RPMI8226 (cell line): Measurements from ENCODE around the gene CCDC7.
"Not testable (repeated sequence)": the region's sequence is repeated elsewhere in the genome, so short reads cannot be mapped to it uniquely, and the experiment has no call there.

Experiments
- DNase-seq: peaks from one replicate; pipeline ENCODE4 v3.0.0-alpha.2; 2015

The CCDC7 gene

DNA sequence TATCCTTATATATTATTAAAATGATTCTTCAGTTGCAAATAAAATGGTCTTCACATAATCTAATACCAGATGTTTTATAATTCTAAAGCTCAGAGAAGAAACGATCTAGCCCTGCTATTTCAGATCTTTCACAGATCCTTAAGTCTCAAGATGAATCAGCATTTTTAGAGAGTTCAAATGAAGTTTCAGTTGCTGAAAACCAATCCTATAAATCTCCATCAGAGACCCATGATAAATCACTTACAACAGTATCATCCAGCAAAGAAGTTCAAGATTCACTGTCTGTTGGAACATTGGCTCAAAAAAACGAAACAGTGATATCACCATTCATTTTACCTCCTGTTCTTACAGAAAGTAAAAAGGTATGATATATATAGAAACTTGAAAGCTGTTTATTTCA is 137.0 kb downstream of the CCDC7 start:
- no peak for DNase-seq

DNA sequence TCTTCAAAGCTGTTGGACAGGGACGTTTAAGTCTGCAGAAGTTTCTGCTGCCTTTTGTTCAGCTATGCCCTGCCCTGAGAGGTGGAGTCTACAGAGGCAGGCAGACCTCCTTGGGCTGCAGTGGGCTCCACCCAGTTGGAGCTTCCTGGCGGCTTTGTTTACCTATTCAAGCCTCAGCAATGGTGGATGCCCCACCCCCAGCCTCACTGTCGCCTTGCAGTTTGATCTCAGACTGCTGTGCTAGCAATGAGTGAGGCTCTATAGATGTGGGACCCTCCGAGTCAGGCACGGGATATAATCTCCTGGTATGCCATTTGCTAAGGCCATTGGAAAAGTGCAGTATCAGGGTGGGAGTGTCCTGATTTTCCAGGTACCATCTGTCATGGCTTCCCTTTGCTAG is 152.1 kb downstream of the CCDC7 start:
- DNase-seq, result not testable (repeated sequence)

DNA sequence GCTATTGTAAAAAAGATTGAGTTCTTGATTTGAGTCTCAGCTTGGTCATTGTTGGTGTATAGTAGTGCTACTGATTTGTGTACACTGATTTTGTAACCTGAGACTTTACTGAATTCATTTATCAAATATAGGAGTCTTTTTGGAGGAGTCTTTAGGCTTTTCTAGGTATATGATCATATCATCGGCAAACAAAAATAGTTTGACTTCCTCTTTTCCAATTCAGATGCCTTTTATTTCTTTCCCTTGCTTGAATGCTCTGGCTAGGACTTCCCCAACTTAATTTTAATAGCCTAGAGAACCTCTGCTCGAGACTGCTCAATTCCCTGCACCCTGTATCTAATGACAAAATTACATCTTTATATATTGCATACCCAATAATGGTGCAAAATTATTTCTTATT is 154.4 kb downstream of the CCDC7 start:
- DNase-seq, result no peak

DNA sequence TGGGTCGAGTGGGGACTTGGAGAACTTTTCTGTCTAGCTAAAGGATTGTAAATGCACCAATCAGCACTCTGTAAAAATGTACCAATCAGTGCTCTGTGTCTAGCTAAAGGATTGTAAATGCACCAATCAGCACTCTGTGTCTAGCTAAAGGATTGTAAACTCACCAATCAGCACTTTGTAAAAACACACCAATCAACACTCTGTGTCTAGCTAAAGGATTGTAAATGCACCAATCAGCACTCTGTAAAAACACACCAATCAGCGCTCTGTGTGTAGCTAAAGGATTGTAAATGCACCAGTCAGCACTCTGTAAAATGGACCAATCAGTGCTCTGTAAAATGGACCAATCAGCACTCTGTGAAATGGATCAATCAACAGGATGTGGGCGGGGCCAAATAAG is 155.6 kb downstream of the CCDC7 start:
- not testable (repeated sequence) for DNase-seq

GRCh38 chr10:32605787-32606186 is 159.8 kb downstream of the CCDC7 start:
- no peak for DNase-seq

DNA sequence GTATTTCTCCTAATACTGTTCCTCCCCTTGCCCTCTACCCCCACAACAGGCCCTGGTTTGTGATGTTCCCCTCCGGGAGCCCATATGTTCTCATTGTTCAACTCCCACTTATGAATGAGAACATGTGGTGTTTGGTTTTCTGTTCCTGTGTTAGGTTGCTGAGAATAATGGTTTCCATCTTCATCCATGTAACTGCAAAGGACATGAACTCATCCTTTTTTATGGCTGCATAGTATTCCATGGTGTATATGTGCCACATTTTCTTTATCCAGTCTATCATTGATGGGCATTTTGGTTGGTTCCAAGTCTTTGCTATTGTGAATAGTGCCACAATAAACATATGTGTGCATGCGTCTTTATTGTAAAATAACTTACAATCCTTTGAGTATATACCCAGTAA is 164.6 kb downstream of the CCDC7 start:
- not testable (repeated sequence) for DNase-seq

- no peak for DNase-seq
These were observed 170.5 kb downstream of the CCDC7 start for GRCh38 chr10:32616438-32616837.

DNA sequence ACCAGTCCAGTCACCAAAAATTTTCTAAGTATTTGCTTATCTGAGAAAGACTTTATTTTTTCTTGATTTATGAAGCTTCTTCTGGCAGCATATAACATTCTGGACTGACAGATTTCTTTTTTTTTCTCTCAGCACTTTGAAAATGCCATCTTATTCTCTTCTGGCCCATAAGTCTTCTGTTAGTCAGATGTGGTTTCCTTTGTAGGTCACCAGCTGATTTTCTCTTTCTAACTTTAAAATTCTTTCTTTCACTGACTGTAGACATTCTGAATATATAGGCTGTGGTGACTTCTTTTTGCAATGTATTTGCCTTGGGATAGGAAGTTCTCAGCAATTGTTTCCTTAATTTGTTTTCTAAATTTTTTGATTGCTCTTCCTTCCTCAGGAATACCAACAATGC is 172.5 kb downstream of the CCDC7 start:
- no peak for DNase-seq

DNA sequence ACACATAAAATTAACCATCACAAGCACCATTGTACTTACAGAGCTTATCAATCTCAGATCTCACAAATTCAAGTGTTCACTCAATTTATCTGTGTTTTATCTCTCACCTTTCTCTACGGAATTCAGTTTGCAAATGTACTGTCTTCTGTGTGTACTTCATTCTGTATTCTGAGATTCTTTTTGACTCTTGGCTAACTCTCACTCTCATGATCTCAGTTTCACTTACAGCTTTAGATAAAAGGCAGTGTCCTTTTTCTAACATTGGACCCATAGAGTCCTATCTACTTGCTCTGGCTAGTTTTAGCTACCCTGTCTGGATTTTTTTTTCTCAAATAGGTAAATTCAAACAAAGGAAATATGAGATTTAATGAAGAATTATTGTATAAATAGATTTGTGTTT is 176.0 kb downstream of the CCDC7 start:
- no peak for DNase-seq

DNA sequence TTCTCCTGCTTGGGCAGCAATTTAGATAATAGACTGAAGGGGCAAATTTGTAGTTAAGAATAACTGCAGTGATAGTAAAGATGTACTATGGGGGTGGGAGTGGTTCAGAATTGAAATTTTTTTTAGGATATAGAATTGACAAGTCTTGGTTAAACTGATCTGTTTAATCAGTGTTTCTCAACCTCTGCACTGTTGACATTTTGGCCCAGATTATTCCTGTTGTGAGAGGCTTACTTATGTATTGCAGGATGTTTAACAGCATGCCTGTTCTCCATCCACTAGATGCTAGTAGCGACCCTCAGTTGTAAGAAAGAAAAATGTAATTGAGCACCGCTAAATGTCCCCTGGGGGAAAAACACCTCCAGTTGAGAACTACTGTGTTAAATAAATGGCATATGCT is 176.5 kb downstream of the CCDC7 start:
- no peak for DNase-seq

DNA sequence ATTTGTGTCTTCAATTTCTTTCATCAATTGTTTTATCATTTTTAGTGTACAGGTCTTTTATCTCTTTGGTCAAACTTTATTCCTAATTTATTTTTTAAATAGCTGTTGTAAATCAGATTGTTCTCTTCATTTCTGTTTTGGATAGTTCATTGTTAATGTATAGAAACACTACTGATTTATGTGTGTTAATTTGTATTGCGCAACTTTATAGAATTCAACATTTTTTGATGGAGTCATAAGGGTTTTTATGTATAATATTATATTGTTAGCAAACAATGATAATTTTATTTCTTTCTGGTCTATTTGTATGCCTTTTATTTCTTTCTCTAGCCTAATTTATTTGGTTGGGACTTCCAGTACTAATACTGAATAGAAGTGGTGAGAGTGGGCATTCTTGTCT is 181.2 kb downstream of the CCDC7 start:
- no peak for DNase-seq

- DNase-seq, result no peak
These were observed 184.0 kb downstream of the CCDC7 start for GRCh38 chr10:32629910-32630309.

DNA sequence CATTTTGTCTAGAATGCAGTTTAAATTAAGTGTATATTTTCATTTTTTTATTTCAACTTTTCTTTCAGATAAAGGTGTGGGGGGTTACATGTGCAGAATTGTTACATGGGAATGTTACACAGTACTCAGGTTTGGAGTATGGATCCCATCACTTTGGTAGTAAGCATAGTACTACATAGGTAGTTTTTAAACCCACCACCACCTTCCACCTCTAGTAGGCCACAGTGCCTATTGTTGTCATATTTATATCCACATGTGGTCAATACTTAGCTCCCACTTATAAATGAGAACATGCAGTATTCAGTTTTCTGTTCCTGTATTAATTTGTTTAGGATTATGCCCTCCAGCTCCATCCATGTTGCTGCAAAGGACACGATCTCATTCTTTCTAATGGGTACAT is 200.6 kb downstream of the CCDC7 start:
- DNase-seq, result no peak

DNA sequence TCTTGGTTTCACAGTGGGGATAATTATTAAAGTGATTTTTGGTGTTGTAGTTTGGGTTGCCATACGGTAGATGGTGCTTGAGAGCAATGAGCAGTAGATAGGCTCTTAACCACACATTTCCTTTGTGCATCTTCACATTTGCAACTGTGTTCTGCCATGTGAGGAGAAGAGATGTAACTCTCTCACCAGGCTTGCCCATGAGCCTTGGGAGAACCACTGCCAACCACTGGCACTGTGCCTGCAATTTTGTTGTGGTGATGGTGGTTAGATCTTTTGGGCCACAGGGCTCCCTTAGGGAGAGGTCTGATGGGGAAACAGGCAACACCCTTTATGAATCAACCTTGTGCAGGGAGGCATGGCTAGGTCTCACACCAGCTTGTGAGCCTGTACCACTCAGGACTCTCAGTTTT is 204.3 kb downstream of the CCDC7 start:
- DNase-seq, result no peak

DNA sequence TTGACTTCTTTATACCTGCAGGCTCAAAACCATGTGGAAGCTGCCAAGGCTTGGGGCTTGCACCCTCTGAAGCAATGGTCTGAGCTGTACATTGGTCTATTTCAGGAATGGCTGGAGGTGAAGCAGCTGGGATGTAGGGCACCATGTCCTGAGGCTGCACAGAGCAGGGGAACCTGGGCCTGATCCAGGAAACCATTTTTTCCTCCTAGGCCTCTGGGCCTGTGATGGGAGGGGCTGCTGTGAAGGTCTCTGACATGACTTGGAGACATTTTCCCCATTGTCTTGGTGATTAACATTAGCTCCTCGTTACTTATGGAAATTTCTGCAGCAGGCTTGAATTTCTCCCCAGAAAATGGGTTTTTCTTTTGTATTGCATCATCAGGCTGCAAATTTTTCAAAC is 211.5 kb downstream of the CCDC7 start:
- DNase-seq, result not testable (repeated sequence)

- no peak for DNase-seq
These were observed 215.4 kb downstream of the CCDC7 start for GRCh38 chr10:32661346-32661745.

DNA sequence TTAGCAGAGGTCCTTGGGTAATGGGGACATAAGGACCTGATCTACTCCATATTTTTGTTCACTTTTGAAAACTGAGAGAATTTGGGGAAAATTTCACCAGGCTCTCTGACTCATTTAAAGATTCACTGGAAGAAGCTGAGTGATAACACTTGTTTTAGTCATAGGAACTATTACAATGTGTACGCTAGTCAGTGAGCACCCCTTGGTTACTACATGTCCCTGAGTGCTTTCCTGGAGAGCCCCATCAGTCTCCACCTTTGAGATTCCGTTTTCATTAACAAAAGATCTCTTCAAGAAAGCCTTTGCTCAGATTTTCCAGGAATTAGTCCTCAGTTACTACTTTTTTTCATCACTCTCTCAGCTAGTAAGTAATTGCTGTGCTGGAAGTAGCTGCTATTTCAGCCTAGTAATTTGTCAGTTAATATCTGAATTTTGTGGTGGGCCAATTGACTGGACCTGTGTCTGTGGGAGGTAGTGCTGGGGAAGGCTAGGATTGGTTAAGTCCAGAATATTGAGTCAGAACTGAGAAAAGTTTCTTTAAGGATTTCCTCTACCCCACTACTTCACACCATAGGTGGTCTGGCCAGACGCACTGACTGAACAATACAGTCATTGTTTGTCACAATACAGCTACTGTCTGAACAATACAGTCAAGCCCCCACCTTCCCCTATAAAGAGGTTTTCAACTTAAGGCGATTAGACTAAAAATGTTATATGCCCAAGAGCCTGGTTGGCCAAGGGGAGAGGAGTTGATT is 235.0 kb downstream of the CCDC7 start:
- no peak for DNase-seq

GRCh38 chr10:32684291-32684690 is 238.4 kb downstream of the CCDC7 start:
- DNase-seq, result no peak

DNA sequence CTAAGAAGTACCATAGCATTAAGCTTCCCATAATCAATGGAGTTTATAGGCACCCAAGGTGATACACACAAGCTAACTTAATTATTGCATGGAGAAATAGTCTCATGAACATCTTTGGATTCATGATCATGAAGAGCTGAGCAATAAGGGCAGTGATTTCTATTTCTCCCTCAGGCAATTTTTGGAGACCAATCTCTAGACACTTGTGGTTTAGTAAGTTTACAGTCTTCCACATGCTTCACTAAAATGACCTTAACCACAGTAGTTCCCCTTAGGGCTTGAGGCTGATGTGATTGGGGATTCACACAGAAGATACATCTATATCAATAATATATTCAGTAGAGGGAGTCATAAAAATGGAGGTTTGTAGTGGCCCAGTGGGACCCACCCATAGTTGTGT is 241.2 kb downstream of the CCDC7 start:
- no peak for DNase-seq

DNA sequence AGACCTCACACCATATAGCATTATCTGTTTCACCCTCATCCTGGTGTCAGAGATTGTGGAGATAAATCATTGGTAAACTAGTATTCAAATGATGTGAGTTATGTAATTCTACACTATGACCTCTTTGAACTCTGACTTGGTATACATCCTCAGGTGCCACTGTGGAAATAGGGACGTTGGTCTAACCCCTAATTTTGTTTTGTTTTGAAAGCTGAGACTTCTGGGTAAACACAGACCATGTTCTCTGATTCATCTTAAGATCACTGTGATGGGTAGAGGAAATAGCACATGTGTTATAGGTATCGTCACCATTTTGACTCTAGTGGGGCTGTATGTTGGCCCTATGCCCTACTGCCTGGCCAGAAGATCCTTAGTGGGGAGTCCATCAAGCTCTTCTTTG is 241.6 kb downstream of the CCDC7 start:
- no peak for DNase-seq

GRCh38 chr10:32692174-32692573 is 246.2 kb downstream of the CCDC7 start:
- no peak for DNase-seq

DNA sequence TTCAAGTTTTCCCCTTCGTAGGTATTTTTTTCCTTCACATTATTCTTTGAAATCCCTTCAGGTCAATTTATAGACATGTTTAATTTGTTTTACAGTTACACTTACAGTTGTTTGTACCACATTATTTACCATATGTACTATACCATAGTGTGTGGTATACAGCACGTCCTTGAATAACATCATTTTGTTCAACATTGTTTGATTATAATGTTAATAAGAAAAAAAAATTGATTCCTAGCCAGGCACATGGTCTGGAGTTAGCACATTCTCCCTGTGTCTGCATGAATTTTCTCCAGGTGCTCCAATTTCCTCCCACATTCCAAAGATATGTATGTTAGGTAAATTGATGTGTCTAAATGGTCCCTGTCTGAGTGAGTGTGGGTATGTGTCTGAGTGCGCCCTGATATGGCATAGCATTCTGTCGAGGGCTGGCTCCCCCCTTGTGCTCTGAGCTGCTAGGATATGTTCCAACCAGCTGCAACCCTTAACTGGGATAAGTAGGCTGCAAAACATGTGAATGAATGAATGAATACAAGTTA is 247.6 kb downstream of the CCDC7 start:
- DNase-seq, result no peak

DNA sequence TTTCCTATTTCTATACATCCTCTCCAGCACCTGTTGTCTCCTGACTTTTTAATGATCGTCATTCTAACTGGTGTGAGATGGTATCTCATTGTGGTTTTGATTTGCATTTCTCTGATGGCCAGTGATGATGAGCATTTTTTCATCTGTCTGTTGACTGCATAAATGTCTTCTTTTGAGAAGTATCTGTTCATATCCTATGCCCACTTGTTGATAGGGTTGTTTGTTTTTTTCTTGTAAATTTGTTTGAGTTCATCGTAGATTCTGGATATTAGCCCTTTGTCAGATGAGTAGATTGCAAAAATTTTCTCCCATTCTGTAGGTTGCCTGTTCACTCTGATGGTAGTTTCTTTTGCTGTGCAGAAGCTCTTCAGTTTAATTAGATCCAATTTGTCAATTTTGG is 253.7 kb downstream of the CCDC7 start:
- DNase-seq, result not testable (repeated sequence)

DNA sequence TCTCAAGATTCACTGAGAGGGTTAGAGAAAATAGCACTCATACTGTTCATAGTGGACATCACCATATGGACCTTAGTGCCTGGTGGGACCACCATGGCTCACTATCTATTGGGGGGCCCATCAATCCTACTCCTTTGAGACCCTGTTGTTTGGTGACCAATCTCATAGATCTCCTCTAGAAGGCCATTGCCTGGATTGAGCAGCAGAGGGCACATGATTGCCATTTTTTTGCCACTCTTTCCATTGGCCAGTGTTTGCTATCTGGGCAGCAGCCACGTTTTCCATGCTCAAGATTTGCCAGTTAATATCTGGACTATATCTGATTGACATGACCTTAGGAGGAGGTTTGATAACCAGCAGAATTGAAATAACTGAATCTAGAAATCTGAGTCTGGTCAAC is 267.6 kb downstream of the CCDC7 start:
- no peak for DNase-seq

DNA sequence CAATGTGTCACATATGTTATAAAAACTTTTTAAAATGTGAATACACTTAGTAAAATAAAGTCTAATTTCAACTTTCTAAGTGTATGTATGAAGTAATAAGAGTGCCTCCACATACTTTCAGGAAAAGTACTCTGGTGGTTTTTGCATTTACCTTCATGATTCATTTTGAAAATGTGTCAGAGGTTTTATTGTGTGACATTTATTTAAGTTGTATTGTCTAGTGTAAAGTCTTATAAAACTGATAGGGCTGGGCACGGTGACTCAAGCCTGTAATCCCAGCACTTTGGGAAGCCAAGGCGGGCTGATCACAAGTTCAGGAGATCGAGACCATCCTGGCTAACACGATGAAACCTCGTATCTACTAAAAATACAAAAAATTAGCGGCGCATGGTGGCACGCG is 285.6 kb downstream of the CCDC7 start:
- DNase-seq, result no peak
